ENCODE measurements around the gene RNU6-1.

RNU6-1 gene

DNA sequence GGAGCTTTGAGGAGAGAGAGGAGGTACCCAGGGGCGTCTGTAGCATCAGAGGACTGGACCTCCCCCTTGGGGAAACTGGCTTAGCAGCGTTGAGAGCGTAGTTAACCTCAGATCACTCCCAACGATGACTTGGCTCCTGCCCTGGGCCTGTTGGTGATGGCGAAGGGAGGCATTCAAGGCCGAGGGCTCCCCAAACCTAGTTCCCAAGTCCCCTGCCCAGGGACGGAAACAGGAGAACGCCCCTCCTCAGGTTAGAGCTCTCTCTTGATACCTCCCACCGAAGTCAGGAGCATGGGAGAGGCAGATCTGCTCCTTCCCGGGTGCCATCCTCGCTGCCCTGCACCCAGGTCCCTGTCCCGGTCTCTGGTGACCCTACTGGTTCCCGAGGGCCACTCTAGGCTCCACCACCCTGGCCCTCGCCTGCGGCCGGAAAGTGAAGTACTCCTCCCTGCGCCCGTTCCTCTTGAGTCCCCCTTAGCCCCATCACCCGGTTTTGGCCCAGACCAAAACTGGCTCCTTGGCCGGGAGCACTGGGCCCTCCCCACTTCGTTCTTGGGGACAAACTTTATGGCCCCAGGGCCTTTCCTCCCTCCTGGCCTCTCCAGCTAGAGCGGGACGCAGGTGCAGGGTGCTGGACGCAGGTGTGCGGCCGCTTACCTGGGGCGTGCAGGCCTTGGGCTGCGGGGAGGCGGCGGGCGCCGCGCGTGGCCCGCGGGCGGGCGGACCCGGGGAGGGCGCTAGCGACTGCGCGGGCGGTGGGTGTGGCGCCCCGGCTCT is 17.1 kb downstream of the RNU6-1 start:
- Histone ChIP-seq H3K9me3 (ENCODE audit: low read length) (no peaks in the 10 kb centered on the region), H3K4me3 (ENCODE audit: low read depth, low read length, poor library complexity, severe bottlenecking) (peak overlapping the region; percentile 79), H3K4me2 (ENCODE audit: low read length) (peak overlapping the region; percentile 88), H3F3A (ENCODE audit: insufficient read depth, low read length) (no peaks in the 10 kb centered on the region), H3K9me2 (ENCODE audit: low read depth, low read length) (no peaks in the 10 kb centered on the region), H3K27ac (ENCODE audit: low read depth, low read length, poor library complexity, severe bottlenecking) (no peak overlapping the region), H2AFZ (ENCODE audit: low read length) (no peak overlapping the region), H3K4me1 (ENCODE audit: insufficient read depth, low read length, severe bottlenecking) (peaks cover 22% of the 10 kb centered on the region), H3K27me3 (ENCODE audit: insufficient read depth, low read length) (no peaks in the 10 kb centered on the region), H4K20me1 (ENCODE audit: insufficient read depth, low read length) (no peaks in the 10 kb centered on the region), H3K36me3 (ENCODE audit: insufficient read depth, low read length) (peaks cover 19% of the 10 kb centered on the region), H3K79me2 (ENCODE audit: insufficient read depth, low read length) (0 out of 2 replicates have a peak, but pooled peaks cover 3% of the 10 kb centered on the region), H3K9ac (ENCODE audit: low read length) (peak overlapping the region; percentile 80; the same call in 1 of the 2 replicates)
- TF ChIP-seq, protein P1, sequence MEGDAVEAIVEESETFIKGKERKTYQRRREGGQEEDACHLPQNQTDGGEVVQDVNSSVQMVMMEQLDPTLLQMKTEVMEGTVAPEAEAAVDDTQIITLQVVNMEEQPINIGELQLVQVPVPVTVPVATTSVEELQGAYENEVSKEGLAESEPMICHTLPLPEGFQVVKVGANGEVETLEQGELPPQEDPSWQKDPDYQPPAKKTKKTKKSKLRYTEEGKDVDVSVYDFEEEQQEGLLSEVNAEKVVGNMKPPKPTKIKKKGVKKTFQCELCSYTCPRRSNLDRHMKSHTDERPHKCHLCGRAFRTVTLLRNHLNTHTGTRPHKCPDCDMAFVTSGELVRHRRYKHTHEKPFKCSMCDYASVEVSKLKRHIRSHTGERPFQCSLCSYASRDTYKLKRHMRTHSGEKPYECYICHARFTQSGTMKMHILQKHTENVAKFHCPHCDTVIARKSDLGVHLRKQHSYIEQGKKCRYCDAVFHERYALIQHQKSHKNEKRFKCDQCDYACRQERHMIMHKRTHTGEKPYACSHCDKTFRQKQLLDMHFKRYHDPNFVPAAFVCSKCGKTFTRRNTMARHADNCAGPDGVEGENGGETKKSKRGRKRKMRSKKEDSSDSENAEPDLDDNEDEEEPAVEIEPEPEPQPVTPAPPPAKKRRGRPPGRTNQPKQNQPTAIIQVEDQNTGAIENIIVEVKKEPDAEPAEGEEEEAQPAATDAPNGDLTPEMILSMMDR (IDR thresholded peaks at IDR 0.05; ENCODE audit: low read length), result no peak
- no peak for TF ChIP-seq EZH2 (IDR thresholded peaks at IDR 0.05; ENCODE audit: borderline replicate concordance, low read length)

- Histone ChIP-seq H3K9me3 (ENCODE audit: low read length) (no peaks in the 10 kb centered on the region), H3K27me3 (ENCODE audit: insufficient read depth, low read length) (no peaks in the 10 kb centered on the region), H3F3A (ENCODE audit: insufficient read depth, low read length) (no peaks in the 10 kb centered on the region), H3K9ac (ENCODE audit: low read length) (no peak overlapping the region; the same call in 1 of the 2 replicates), H3K36me3 (ENCODE audit: insufficient read depth, low read length) (peaks cover 17% of the 10 kb centered on the region), H3K4me2 (ENCODE audit: low read length) (peak overlapping the region; percentile 88), H4K20me1 (ENCODE audit: insufficient read depth, low read length) (no peaks in the 10 kb centered on the region), H3K9me2 (ENCODE audit: low read depth, low read length) (no peaks in the 10 kb centered on the region), H2AFZ (ENCODE audit: low read length) (no peak overlapping the region), H3K27ac (ENCODE audit: low read depth, low read length, poor library complexity, severe bottlenecking) (no peak overlapping the region), H3K4me1 (ENCODE audit: insufficient read depth, low read length, severe bottlenecking) (peaks cover 22% of the 10 kb centered on the region), H3K79me2 (ENCODE audit: insufficient read depth, low read length) (0 out of 2 replicates have a peak, but pooled peaks cover 3% of the 10 kb centered on the region), H3K4me3 (ENCODE audit: low read depth, low read length, poor library complexity, severe bottlenecking) (peak overlapping the region; percentile 79)
- TF ChIP-seq EZH2 (IDR thresholded peaks at IDR 0.05; ENCODE audit: borderline replicate concordance, low read length), result no peak
- TF ChIP-seq, protein P1 (IDR thresholded peaks at IDR 0.05; ENCODE audit: low read length), result no peak
Measured at GRCh38 chr15:67821784-67822440, 17.9 kb downstream of the RNU6-1 start.

DNA sequence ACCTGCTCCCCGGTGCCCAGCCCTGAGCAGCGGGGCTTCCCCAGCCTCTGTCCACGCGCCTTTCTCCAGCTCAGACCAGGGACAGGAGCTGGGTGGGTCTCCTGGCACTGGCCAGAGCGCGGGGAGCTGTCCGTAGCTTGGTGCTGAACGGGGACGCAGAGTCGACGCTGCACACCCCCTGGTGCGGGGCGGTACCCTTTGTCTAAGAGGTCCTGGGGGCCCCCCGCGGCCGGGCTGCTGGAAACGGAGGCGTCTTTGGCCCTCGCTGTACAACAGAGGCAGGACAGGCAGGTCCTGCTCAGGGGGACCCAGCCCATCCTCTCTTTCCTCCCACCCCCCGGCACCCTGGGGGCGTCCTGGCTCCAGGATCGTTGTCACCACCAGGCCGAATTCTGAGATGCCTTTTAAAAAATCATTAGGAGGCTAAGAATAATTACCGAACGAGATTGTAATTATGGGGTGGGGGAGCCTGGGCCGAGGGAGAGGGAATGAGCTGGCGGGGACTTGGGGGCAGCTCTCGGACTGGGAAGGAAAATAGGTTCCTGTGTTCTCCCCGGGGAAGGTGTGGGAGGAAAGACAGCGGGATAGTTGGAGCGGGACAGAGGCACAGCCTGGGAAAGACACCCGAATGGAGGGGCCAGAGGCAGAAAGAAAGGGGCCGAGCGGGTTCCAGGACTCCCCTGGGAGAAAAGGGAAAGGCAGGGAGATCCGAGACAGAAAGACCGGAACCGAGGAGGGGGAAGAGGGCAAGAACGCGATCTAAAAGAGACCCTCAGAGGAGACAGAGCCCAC is 18.7 kb downstream of the RNU6-1 start:
- peaks cover 22% of the 10 kb centered on the region for H3K4me1 ChIP-seq (ENCODE audit: insufficient read depth, low read length, severe bottlenecking)
- H3K79me2 ChIP-seq (ENCODE audit: insufficient read depth, low read length), result 0 out of 2 replicates have a peak, but pooled peaks cover 3% of the 10 kb centered on the region
- H3K9ac ChIP-seq (ENCODE audit: low read length), result no peak overlapping the region
- H3K9me3 ChIP-seq (ENCODE audit: low read length), result no peaks in the 10 kb centered on the region
- no peak for TF ChIP-seq EZH2 (IDR thresholded peaks at IDR 0.05; ENCODE audit: borderline replicate concordance, low read length)
- TF ChIP-seq, protein P1 (IDR thresholded peaks at IDR 0.05; ENCODE audit: low read length), result no peak
- H3K36me3 ChIP-seq (ENCODE audit: insufficient read depth, low read length), result peaks cover 10% of the 10 kb centered on the region
- H3K9me2 ChIP-seq (ENCODE audit: low read depth, low read length), result no peaks in the 10 kb centered on the region
- H2AFZ ChIP-seq (ENCODE audit: low read length), result no peak overlapping the region
- no peaks in the 10 kb centered on the region for H3F3A ChIP-seq (ENCODE audit: insufficient read depth, low read length)
- H3K4me2 ChIP-seq (ENCODE audit: low read length), result no peak overlapping the region
- H3K4me3 ChIP-seq (ENCODE audit: low read depth, low read length, poor library complexity, severe bottlenecking), result no peak overlapping the region
- H3K27me3 ChIP-seq (ENCODE audit: insufficient read depth, low read length), result no peaks in the 10 kb centered on the region
- H3K27ac ChIP-seq (ENCODE audit: low read depth, low read length, poor library complexity, severe bottlenecking), result no peak overlapping the region
- no peaks in the 10 kb centered on the region for H4K20me1 ChIP-seq (ENCODE audit: insufficient read depth, low read length)

Measured in OCI-LY1 (cell line).